Measurements from ENCODE around the gene PEA15.

Gene PEA15

DNA sequence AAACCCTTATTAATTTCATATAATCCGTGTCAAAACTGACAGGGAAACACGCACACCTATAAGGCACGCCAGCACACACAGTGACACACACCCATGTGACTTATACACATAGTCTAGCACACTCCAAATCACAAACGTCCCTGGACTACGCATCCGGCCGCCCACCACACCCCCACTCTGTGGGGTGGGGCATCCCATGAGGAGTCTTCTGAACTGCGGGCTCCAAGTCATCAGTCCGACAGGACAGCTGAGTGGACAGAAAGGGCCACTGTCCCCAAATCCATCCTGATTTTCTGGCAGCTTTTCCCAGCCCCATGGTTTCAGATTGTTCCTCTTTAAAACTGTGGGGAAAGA lies 829 bp downstream of the PEA15 start:
- peak; percentile 66 for DNase-seq (ENCODE audit: low spot score)
- no peak for TF ChIP-seq CTCF (IDR thresholded peaks at IDR 0.05; ENCODE audit: borderline replicate concordance, control extremely low read depth, extremely low read depth, insufficient read depth, missing control alignments)
- in situ Hi-C loops (cut with MboI; ENCODE audit: low sequenced_read_pairs, unreplicated experiment): no loop called here

DNA sequence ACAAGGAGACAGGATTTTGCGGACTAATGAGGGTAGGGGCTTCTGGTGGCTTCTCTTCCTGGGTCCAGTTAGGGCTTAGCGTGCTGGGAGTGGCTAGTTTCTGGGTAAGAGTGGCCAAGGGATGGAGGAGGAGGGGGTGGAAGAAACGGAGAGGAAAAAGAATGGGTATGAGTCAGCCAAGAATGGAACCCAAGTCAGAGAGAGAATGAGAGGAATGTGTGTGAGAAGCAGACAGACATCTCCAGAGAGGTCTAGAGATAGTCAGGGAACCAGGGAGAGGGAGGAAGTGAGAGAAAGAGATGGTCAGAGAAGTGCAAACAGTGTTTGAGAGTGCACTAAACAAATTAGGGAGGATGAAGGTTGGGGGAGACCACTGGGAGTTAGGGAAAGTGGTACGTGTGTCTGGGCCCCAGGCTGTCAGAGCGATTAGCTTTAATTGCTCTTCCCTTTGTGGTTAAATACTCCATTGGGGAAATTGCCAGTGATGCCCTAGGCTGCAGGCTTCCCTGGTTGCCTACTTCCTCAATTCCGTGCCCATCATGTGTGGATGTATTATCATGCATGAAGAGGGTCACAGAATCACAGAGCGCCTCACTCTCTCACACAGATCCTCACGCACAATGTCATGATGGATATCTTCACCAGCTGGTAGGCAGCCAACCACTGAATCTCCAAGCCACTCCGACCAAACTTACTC lies 1.4 kb downstream of the PEA15 start:
- TF ChIP-seq CTCF (IDR thresholded peaks at IDR 0.05; ENCODE audit: borderline replicate concordance, control extremely low read depth, extremely low read depth, insufficient read depth, missing control alignments): no peak
- in situ Hi-C loops (cut with MboI; ENCODE audit: low sequenced_read_pairs, unreplicated experiment): no loop called here
- no peak for DNase-seq (ENCODE audit: low spot score)

DNA sequence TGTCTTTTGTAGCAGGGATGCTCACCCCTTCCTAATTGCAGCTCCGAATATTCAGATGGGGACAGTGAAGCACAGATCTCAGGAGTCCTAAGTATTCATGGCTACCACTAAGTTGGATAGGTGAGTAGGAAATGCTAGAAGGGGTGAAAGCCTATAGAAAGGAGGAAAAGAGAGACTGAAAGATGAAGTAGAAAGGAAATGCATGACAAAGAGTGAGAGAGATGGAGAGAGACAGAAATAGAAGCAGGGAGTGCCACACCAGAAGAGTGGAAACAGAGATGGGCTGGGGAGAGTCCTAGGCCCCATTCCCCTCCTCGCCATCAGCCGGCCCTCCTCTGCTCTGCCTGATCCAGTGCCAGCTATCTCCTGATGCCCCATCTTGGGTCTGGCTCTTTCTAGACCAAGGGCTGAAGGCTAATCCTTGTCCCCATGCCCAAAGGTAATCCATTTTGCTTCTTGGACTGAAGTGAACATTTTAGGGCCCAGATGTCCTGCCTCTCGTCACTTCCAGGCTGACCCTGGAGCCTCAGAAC lies 2.0 kb downstream of the PEA15 start:
- in situ Hi-C loops (cut with MboI; ENCODE audit: low sequenced_read_pairs, unreplicated experiment): no loop called here
- DNase-seq (ENCODE audit: low spot score): no peak
- TF ChIP-seq CTCF (IDR thresholded peaks at IDR 0.05; ENCODE audit: borderline replicate concordance, control extremely low read depth, extremely low read depth, insufficient read depth, missing control alignments): no peak

- DNase-seq (ENCODE audit: low spot score): no peak
- TF ChIP-seq CTCF (IDR thresholded peaks at IDR 0.05; ENCODE audit: borderline replicate concordance, control extremely low read depth, extremely low read depth, insufficient read depth, missing control alignments): no peak
- in situ Hi-C loops (cut with MboI; ENCODE audit: low sequenced_read_pairs, unreplicated experiment): no loop called here
Observed at GRCh38 chr1:160207771-160208556, 2.8 kb downstream of the PEA15 start.

GRCh38 chr1:160208557-160209320 lies 3.6 kb downstream of the PEA15 start:
- TF ChIP-seq CTCF (IDR thresholded peaks at IDR 0.05; ENCODE audit: borderline replicate concordance, control extremely low read depth, extremely low read depth, insufficient read depth, missing control alignments): no peak
- in situ Hi-C loops (cut with MboI; ENCODE audit: low sequenced_read_pairs, unreplicated experiment): no loop called here
- no peak for DNase-seq (ENCODE audit: low spot score)

DNA sequence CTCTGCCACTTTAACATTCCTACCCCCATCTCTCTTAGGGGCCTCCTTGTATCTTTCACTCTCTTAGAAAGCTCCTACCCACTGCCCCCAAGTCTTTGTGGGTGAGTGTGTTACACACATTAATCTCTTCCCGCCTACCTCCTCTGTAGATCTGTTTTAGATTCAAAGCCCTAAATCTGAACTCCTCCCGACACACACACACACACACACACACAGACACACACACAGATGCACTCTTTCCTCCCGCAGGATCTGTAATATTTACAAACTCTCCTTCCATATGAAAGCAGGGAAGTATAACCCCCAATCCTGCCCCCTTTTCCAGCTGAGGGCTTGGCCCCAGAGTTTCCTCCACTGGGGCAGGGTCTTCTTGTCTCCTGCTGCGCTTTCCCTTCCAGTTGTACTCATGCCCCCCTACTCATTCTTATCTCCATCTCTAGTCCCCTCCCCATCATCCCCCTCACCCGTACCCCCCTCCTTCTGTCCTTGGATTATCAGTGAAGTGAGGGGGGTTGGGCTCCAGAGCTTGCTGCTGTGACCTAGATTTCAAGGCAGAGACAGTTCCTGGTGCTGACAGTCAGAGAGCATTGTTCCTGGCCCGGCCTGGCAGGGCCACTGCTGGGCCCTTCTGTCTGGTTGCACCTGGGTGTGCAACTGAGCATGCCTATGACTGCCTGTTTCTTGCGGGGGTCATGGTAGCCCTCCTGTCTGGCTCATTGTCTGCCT lies 4.3 kb downstream of the PEA15 start:
- in situ Hi-C loops (cut with MboI; ENCODE audit: low sequenced_read_pairs, unreplicated experiment): no loop called here
- TF ChIP-seq CTCF (IDR thresholded peaks at IDR 0.05; ENCODE audit: borderline replicate concordance, control extremely low read depth, extremely low read depth, insufficient read depth, missing control alignments): no peak

More for the DNA sequence above, 4.3 kb downstream of the PEA15 start:
- DNase-seq (ENCODE audit: low spot score): no peak

All from GM13976 (cell line).